ENCODE measurements around the gene LYPD3. TPM values are rescaled to one million over a fixed set of nuclear protein-coding genes. Genes with fewer than 3 reads are reported as not detected.

LYPD3 gene
- total RNA-seq, 1 experiment from 2014 or later: 1.8 TPM

DNA sequence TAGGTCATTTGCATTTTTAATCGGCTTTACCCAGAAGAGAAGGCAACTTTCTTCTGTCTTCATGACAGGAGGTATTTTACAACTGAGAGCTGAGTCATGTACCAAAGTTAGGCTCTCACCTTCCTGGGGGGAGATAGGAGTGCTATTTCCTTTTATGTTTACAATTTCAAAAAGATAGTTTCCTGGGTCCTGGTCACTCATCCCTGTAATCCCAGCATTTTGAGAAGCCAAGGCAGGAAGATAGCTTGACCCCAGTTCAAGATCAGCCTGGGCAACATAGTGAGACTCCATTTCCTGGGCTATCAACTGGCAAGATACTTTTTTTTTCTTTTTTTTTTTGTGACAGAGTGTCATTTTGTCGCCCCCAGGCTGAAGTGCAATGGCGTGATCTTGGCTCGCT, 7.6 kb downstream of the LYPD3 start:
- Histone ChIP-seq H3T11ph (ENCODE audit: low read length) (no peak overlapping the region), H4K8ac (replicated peaks; ENCODE audit: insufficient read length, low read depth, low read length) (no peak overlapping the region), H3K18ac (ENCODE audit: insufficient read length, low read depth, low read length) (no peak overlapping the region), H3K79me1 (ENCODE audit: insufficient read depth, low read depth, low read length, poor library complexity, severe bottlenecking) (no peaks in the 10 kb centered on the region), H4K91ac (ENCODE audit: insufficient read length, low read depth, low read length) (no peak overlapping the region), H2BK120ac (ENCODE audit: low read depth, low read length, poor library complexity, severe bottlenecking) (no peak overlapping the region), H3K79me2 (ENCODE audit: insufficient read depth, low read length) (no peaks in the 10 kb centered on the region), H2BK12ac (ENCODE audit: insufficient read length, low read depth, low read length) (no peak overlapping the region), H3K4me2 (ENCODE audit: insufficient read depth, insufficient read length, low read length) (no peak overlapping the region), H2AK5ac (ENCODE audit: insufficient read length, low read length) (no peak overlapping the region), H3K9ac (ENCODE audit: extremely low read depth, insufficient read length, low read length) (no peak overlapping the region), H3K4ac (ENCODE audit: low read depth, low read length) (no peak overlapping the region), H4K5ac (ENCODE audit: insufficient read length, low read depth, low read length) (no peak overlapping the region), H3K14ac (ENCODE audit: insufficient read depth, low read length) (no peak overlapping the region), H3K4me1 (ENCODE audit: insufficient read depth, low read length) (no peaks in the 10 kb centered on the region; the same call in 1 of the 2 replicates), H3K23ac (ENCODE audit: insufficient read length, low read depth, low read length) (no peak overlapping the region), H3K56ac (ENCODE audit: insufficient read length, low read depth, low read length) (no peak overlapping the region), H2BK20ac (ENCODE audit: low read depth, low read length, poor library complexity, severe bottlenecking) (no peak overlapping the region), H2BK15ac (ENCODE audit: low read depth, low read length) (no peak overlapping the region), H3K23me2 (ENCODE audit: insufficient read length, low read depth, low read length, poor library complexity, severe bottlenecking) (peaks cover 2% of the 10 kb centered on the region), H3K27ac (ENCODE audit: insufficient read length, low read depth, low read length) (no peak overlapping the region), H2BK5ac (ENCODE audit: insufficient read length, low read length) (no peak overlapping the region), H4K20me1 (ENCODE audit: control insufficient read depth, insufficient read depth, insufficient read length) (no peaks in the 10 kb centered on the region), H3K27me3 (ENCODE audit: insufficient read depth, low read length) (no peaks in the 10 kb centered on the region; the same call in 1 of the 2 replicates), H2AFZ (ENCODE audit: low read length) (no peak overlapping the region), H3K9me3 (ENCODE audit: control insufficient read depth, low read depth, low read length) (no peaks in the 10 kb centered on the region)
- H3K36me3 Mint-ChIP-seq (ENCODE audit: insufficient read depth in 1 of 3, low read depth in 3 of 3): no peaks in the 10 kb centered on the region; a peak in 3 of 7 replicates
- WGBS (ENCODE audit: extremely low coverage, insufficient read length, low lambda C conversion rate): no CpG with 5 or more reads among the region's 4 CpGs
- peaks cover under 1 to 1% of the 10 kb centered on the region in 2 experiments; a peak in 4 of 5 replicates for H3K9me3 Mint-ChIP-seq
- peaks cover 7 to 10% of the 10 kb centered on the region in 2 experiments; a peak in 3 of 4 replicates for H3K4me1 Mint-ChIP-seq
- H3K27ac Mint-ChIP-seq: no peak overlapping the region
- no peak for TF ChIP-seq CTCF (conservative IDR thresholded peaks at IDR 0.05)
- peaks cover 28% of the 10 kb centered on the region for H3K27me3 Mint-ChIP-seq (ENCODE audit: low read depth)
- H3K4me3 Mint-ChIP-seq: no peak overlapping the region
- no peak for DNase-seq

All from H9 (cell line).